GM20431 (cell line): ENCODE data around the gene RASL11A.
"Not testable (repeated sequence)": the region's sequence is repeated elsewhere in the genome, so short reads cannot be mapped to it uniquely, and the experiment has no call there.

ENCODE experiments used
- in situ Hi-C: fragments of 300-500 bp; cut with MseI, MboI; formaldehyde crosslinking; loops from one replicate; pipeline ENCODE4 v1.15.0; 2020; ENCODE audit warnings: low sequenced_read_pairs; ENCODE audit not compliant: unreplicated experiment

RASL11A gene, protein sequence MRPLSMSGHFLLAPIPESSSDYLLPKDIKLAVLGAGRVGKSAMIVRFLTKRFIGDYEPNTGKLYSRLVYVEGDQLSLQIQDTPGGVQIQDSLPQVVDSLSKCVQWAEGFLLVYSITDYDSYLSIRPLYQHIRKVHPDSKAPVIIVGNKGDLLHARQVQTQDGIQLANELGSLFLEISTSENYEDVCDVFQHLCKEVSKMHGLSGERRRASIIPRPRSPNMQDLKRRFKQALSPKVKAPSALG

DNA sequence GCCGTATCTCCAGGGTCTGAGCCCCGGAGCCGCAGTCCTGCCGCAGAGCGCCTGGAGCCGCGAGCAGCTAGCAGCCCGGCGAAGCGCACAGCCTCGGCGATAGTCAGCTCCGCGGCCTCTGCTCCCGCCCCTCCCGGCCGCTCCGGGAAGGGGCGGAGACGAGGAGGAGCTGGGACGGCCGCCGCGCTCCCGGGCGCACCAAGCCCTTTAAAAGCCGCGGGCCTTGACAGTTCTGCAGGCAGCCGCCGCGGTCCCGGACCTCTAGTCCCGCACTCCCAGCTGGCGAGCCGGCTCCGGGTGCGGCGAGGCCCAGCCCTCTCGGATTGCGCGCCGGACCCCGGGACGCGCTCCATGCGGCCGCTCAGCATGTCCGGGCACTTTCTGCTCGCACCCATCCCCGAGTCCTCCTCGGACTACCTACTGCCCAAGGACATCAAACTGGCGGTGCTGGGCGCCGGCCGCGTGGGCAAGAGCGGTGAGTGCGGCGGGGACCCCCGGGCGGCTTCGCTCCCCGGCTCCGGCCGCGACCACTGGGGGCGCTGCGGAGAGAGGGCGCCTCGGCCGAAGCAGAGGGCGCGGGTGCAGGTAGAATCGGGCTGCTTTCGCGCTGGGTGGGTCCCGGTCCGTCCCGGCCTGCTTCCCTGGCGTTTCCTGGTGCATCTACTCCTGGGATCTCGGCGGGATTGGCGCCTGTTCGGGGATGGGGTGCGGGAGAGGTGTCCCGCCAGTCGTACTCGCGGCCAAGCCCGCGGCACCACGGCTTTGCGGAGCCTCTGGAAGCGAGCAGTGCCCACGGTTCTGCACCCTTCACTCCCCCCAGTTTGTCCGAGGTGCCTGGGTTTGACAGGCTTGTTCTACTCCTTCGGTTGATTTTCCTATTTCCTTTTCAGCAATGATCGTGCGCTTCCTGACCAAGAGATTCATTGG lies at the start of gene RASL11A:
RASL11A (plus strand) TSS at position 237 of the 927 bp plus-strand sequence; CDS start at position 352, 115 bp downstream.
- in situ Hi-C loops = no loop called here

DNA sequence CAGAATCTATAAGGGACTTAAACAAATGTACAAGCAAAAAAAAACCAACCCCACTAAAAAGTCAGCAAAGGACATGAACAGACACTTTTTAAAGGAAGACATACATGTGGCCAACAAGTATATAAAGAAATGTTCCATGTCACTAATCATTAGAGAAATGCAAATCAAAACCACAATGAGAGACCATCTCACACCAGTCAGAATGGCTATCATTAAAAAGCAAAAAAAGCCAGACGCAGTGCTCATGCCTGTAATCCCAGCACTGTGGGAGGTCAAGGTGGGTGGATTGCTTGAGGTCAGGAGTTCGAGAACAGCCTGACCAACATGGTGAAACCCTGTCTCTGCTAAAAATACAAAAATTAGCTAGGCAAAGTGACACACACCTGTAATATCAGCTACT lies 48.5 kb upstream of the RASL11A start:
- in situ Hi-C loops = not testable (repeated sequence)

DNA sequence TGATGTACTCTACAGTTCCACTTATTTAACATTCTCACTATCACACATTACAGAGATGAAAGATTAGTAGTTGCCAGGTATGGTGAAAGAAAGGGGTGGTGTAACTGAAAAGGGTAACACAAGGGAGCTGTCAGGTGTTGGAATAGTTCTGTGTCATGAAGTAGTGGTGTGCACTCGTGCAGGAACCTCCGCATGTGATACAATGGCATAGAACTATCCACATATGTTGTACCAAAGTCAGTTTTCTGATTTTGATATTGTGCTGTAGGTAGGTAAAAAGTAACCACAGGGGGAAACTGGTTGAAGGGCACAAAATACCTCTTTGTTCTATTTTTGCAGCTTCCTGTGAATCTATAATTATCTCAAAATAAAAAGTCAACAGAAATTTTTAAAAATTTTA lies 43.6 kb upstream of the RASL11A start:
- in situ Hi-C loops = no loop called here

DNA sequence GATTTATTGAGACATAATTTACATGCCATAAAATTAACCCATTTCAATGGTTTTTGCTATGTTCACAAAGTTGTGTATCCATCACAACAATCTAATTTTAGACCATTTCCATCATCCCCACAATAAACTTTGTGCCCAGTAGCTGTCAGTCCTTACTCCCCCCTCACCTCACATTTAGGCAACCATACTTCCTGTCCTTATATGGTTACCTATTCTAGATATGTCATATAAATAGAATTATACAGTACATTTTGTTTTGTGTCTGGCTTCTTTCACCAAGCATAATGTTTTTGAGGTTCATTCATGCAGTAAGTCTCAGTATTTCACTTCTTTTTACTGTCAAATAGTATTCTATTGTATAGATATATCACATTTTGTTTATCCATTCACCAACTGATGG lies 42.5 kb upstream of the RASL11A start:
- in situ Hi-C loops = no loop called here

DNA sequence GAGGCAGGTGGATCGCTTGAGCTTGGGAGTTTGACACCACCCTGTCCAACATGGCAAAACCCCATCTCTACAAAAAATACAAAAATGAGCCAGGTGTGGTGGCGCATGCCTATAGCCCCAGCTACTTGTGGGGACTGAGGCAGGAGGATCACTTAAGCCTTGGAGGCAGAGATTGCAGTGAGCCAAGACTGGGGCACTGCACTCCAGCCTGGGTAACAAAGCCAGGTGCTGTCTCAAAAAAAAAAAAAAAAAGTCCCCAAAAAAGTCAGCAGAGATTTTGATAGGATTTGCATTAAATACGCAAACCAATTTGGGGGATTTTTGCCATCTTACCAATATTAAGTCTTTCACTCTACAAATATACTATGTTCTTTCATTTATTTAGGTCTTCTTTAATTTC lies 41.0 kb upstream of the RASL11A start:
- in situ Hi-C loops = no loop called here

DNA sequence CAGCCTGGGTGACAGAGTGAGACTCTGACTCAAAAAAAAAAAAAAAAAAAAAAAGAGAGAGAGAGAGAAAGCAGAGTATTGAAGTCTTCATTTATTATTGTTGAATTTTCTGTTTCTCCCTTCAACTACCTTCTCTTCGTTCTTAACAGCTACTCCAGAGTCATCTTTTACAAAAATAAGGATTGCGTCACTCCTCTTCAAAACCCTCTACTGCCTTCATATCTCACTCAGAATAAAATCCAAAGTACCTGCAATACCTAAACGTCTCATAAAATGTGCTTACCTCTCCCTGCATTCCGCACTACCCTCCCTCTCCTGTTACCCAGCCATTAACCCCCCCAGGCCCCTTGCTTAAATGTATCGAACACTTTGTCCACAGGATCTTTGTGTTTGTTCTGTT lies 36.7 kb upstream of the RASL11A start:
- in situ Hi-C loops = no loop called here

DNA sequence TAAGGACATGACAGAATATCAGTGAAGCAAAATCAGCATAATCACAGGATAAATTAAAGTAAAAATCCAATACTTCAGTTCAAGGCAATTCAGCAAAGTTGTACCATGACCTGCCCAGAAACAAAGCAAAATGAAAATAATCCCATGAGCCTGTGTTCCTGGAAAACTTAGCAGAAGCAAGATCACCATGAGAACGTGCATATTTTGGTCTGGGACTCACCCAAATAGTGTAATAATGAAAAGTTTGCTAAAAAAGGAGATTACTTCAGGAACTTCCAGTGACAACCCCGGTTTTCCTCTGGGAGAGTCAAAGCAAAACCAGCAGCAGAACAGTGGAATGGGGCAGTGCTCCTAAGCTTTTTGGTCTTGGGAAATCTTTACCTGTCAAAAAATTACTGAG lies 34.2 kb upstream of the RASL11A start:
- in situ Hi-C loops = no loop called here

DNA sequence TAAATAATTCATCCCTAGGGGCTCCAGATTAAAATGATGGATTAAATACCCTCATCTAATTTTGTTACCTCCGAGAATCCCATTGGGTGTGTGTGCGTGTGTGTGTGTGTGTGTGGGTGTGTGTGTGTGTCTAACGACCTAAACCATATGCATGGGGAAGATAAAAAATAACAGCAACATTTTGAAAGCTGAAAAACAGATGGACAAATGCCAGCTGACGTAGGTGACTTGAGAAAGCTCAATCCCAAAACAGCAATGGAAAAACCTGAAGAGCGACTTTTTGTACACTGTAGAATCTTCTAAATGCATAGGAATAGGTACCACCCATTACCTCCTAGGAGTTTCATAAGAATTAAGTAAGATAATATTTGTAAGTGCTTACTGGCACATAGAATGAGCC lies 27.9 kb upstream of the RASL11A start:
- in situ Hi-C loops = no loop called here

DNA sequence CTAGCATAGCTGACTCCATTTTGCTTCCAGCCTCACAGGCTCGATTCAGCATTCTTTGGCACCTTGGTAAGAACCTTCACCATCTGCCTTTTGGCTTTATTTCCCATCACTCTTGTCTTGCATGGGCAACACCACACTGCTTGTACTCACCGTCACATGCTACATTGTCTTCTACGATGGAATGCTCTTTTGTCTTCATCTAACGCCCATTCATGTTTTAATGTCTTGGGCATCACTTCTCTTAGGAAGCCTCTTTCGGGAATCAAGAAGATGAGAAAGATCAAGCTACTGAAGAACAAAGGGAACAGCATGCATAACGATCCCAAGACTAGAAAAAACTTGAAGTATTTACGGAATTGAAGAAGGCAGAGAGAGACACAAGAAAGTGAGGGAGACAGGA lies 25.0 kb upstream of the RASL11A start:
- in situ Hi-C loops = no loop called here

DNA sequence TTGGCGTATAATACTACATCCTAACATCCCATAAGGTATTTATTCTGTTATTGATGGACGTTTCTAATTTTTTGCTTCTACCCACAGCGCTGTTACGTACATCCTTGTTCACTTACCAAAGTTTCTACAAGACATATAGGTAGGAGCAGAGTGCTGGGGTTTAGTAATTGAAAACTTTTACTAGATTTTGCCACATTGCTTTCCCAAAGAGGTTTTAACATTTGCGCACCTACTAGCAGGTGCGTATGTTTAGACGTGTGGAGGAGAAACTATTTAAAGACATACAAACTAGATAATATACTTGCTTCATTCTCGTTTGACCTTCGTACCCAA lies 19.8 kb upstream of the RASL11A start:
- in situ Hi-C loops = no loop called here

DNA sequence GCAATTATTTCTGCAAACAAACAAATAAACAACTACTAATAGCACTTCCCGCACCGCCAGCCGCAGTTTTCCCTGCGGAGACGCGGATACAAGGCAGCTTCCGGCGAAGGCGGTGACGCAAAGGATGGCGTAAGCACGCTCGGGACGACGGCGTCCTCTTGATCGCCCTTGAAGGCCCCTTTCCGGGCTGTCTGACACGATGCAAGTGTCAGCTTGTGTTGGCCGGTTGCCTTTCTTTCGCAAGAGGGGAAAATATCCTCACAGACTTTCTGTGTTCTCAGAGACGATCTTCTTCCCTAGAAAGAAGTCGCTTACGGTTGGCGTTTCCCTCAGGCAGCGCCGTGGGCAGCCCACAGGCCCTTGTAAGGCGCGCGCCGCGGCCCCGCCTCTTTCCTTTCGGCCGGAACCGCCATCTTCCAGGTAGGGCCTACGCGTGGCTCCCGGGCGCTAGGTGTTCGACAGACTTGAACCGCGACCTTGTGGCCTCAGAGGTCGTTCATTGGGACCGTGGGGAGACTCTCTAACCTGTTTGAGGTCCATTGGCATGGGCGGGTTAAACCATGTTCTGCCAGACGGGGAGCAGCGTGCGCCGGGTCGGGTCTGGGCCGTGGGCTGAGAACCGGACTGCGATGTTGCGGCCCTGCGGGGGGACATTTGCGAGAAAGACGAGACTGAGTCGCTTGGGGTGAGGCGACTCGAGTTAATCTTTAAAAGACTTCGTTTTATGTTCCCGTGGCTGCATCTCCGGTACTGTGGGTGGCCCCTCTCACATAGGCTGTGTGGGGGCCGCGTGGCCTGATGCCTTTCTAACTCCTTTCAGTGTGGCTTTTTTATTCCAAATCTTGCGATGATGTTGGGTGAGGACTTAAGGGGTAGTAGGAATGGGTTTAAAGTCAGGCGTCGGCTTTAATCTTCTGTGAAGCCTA lies 19.2 kb upstream of the RASL11A start, which contains the start of gene RPL21:
RPL21 (plus strand) TSS at position 393 of the 926 bp plus-strand sequence. CDS start 2,219 bp downstream, outside the sequence.
- in situ Hi-C loops = no loop called here

DNA sequence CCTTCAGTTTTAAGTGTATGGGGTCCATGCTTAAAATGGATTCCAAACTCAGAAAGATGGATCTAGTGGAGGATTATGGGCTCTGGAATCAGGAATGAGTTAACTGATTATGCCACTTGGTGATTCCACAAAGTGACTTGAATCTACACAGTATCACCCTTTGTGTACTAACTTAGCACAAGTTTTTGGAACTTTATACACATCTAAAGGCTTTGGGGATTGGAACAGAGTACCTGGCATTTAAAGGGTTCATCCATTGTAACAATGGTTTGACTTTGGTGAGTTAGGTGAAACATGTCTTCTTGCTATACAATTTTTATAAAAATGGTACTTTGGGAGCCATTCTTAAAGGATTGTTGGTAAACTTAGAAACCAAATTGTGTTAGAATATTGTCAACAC lies 18.2 kb upstream of the RASL11A start:
- in situ Hi-C loops = no loop called here

DNA sequence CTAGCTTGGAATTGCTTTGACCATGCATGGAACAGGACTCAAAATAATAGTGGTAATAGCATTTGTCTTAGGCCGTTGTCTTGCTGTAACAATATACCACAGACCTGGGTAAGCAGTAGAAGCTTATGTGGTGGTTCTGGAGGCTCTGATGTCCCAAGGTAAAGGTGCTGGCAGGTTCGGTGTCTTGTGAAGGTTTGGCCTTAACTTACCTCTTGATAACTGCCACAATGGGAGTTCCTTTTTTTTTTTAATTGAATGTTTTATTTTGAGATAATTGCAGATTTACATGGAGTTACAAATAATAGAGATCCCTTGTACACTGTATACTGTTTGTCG lies 13.4 kb upstream of the RASL11A start:
- in situ Hi-C loops = no loop called here

DNA sequence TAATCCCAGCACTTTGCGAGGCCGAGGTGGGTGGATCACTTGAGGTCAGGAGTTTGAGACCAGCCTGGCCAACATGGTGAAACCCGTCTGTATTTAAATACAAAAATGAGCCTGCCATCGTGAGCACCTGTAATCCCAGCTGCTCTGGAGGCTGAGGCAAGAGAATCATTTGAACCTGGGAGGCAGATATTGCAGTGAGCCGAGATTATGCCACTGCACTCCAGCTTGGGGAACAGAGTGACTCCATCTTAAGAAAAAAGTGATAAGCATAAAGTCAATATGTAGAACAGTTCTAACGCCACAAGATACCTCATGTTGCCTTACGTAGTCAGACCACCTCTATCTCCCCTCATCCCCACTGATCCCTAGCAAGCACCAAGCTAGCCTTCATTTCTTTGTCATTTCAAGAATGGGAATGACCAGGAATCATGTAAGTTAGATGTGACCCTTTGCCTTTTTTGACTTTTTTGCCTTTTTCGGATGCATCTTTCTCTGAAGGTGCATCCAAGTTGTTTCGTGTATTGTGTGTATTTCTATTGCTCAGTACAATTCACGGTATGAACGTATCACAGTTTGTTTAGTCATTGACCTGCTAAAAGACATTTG lies 12.9 kb upstream of the RASL11A start:
- in situ Hi-C loops = no loop called here

DNA sequence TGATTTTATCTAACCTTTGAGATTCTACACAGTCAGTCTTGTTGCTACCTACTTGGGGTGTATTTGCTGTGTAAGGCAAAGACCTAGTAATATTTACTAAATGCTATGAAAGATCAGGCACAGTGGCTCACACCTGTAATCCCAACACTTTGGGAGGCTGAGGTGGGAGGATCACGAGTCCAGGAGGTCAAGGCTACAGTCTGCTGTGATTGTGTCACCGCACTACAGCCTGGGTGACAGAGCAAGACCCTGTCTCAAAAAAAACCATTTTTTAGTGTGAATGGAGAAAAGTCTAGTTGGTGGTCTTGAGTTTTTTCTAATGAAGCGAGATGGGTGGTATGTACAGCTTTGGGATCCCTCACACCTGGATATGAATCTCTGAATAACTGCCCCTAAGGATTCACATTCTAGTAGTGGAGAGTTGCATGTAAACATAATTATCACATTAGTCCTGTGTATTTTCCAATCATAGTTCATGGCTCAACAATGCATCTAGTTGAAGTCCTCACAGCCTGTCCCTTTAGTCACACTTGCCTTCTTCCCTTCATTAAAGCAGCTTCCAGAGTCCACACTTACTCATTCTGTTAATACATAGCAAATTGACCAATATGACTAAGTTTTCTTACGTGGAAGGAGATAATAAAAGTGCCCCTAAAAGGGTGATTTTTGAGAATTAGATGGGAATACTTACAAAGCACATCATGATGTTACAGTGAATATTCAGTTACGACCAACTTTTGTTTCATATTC lies 11.8 kb upstream of the RASL11A start:
- in situ Hi-C loops = no loop called here

DNA sequence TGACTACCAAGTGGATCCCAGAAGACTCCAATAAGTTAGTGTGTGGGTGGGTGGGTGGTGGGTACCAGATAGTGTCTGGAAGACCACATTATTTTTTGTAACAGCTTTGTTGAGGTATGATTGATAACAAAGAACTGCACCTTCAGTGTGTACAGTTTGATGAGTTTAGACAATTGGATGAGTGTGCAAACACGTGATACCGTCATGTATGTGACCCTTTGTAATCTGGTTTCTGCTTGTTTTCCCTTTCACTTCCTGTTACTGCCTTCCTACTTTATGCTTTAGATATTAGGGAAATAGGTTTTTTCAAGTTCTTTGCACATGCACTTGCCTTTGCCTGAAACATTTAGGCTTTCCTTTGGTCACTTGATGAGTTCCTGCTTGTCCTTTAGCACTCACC lies 10.8 kb upstream of the RASL11A start:
- in situ Hi-C loops = no loop called here

DNA sequence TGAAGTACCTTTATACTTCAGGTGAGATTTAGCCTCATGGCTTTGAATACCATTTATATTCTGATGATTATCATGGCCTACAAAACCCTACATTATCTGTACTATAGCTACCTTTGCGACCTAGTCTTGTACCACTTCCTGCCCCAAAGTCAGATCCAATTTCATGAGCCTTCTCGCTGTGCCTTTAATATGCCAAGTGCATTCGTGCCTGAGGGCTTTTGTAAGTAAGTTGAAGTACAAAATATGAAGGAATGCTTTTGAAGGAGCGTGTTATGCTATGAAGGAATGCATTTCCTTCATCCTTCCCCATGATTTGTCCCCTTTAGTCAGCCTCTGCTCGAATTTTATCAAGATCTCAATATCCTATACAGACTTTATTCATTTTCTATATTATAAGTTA lies 9.2 kb upstream of the RASL11A start:
- in situ Hi-C loops = no loop called here

DNA sequence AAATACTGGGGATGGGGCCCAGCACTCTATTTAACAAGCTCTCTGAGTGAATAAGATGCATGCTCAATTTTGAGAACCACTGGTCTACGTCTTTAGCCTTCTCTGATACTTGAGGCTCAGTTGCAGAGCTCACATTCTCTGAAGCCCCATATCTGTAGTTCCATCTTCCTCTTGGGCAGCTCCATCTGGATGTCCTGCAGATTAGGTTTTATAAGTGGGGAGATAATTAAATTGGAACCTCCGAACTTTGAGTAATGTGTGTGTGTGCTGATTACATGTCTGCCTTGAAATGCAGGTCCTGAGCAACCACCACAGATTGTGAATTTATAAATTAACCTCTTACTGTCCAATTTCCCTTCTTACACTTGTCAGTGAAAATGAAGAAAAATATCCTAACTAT lies 7.2 kb upstream of the RASL11A start:
- in situ Hi-C loops = no loop called here

DNA sequence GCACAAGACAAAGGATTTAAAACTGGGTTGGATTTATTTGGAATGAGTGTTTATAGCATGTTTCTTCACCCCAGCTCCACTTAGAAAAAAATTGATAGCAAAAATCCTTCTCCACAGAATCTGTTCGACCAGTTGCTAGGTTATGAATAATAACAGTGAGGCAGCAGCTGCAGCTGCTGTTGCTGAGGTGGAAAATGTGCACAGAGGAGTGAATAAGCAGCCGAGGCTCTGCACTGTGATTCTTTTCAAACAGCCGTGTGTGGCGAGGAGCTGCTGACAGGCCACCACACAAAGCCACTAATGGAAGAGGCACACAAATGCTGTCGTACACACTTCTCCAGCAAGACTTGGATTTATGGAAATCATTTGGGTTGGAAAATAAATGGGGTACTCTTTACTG lies 6.4 kb upstream of the RASL11A start:
- in situ Hi-C loops = no loop called here

DNA sequence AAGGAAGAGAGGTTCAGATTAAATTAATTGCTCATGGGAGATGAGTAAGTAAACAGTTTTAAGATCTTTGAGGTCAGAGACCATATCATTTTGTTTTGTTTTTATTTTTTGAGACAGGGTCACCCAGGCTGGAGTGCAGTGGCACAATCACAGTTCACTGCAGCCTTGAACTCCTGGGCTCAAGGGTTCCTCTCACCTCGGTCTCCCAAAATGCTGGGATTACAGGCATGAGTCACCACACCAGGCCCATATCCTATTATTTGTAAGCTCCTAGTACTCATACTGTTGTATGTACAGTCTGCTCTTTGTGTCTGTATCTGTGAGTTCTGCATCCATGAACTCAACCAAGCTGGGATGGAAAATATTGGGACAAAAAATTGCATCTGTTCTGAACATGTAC lies 6.0 kb upstream of the RASL11A start:
- in situ Hi-C loops = no loop called here
